Liver (tissue), 9 donors: ENCODE results near the gene TMTC1. TPM values are rescaled to one million over a fixed set of nuclear protein-coding genes. Genes with fewer than 3 reads are reported as not detected.

ENCODE experiments used
- DNase-seq: peaks from one replicate; pipeline ENCODE4 v3.0.0-alpha.2; 2017; ENCODE audit warnings: low spot score
- H3K27ac ChIP-seq, 2 donors: one replicate each; pipeline ENCODE4 v1.7.0; 2013; ENCODE audit warnings: inconsistent platforms in 2 of 2, low read length in 2 of 2, control low read depth in 1 of 2, low read depth in 1 of 2, mild to moderate bottlenecking in 1 of 2
- H3K27me3 ChIP-seq, 4 donors: one replicate each; pipeline versions ENCODE4 v1.6.1 to v1.7.0; 2013; ENCODE audit warnings: low read length in 3 of 4, inconsistent platforms in 1 of 4, mild to moderate bottlenecking in 1 of 4, moderate library complexity in 1 of 4; ENCODE audit not compliant: control insufficient read depth in 4 of 4, insufficient read depth in 4 of 4
- H3K36me3 ChIP-seq, 4 donors: one replicate each; pipeline versions ENCODE4 v1.6.1 to v1.7.0; 2013; ENCODE audit warnings: low read length in 3 of 4, mild to moderate bottlenecking in 3 of 4, low read depth in 1 of 4, moderate library complexity in 1 of 4; ENCODE audit not compliant: control insufficient read depth in 4 of 4, insufficient read depth in 3 of 4
- H3K4me1 ChIP-seq, 4 donors: one replicate each; pipeline versions ENCODE4 v1.6.1 to v1.7.0; 2013; ENCODE audit warnings: low read length in 3 of 4, mild to moderate bottlenecking in 3 of 4, moderate library complexity in 1 of 4; ENCODE audit not compliant: control insufficient read depth in 4 of 4, insufficient read depth in 4 of 4
- H3K4me3 ChIP-seq, 3 donors: one replicate each; pipeline versions ENCODE4 v1.6.1 to v1.7.0; 2013; ENCODE audit warnings: low read length in 3 of 3, control low read depth in 1 of 3, low read depth in 1 of 3, mild to moderate bottlenecking in 1 of 3
- H3K9ac ChIP-seq, 2 donors: one replicate each; pipeline ENCODE4 v1.7.0; 2013; ENCODE audit warnings: low read length in 2 of 2, mild to moderate bottlenecking in 2 of 2, moderate library complexity in 2 of 2, control low read depth in 1 of 2, low read depth in 1 of 2
- H3K9me3 ChIP-seq, 4 donors: one replicate each; pipeline versions ENCODE4 v1.6.1 to v1.7.0; 2013; ENCODE audit warnings: low read length in 3 of 4; ENCODE audit not compliant: control insufficient read depth in 4 of 4
- EGR1 ChIP-seq, 2 donors: IDR thresholded peaks; 2 replicates each; pipeline ENCODE4 v1.6.1; 2016 to 2018; ENCODE audit warnings: antibody characterized with exemption in 2 of 2, low read depth in 2 of 2
- FOXA1 ChIP-seq: IDR thresholded peaks from 2 replicates; pipeline ENCODE4 v1.6.1; 2016; ENCODE audit warnings: antibody characterized with exemption
- FOXA2 ChIP-seq: IDR thresholded peaks from 2 replicates; pipeline ENCODE4 v1.6.1; 2016; ENCODE audit warnings: antibody characterized with exemption
- GABPA ChIP-seq, 2 donors: IDR thresholded peaks in 1 of 2; conservative IDR thresholded peaks in 1 of 2; 2 replicates each; pipeline ENCODE4 v1.6.1; 2016; ENCODE audit warnings: antibody characterized with exemption in 2 of 2, mild to moderate bottlenecking in 1 of 2, moderate library complexity in 1 of 2
- HNF4A ChIP-seq, 2 donors: conservative IDR thresholded peaks; 2 replicates each; pipeline ENCODE4 v1.6.1; 2016; ENCODE audit warnings: antibody characterized with exemption in 2 of 2, mild to moderate bottlenecking in 2 of 2
- HNF4G ChIP-seq: IDR thresholded peaks from 2 replicates; pipeline ENCODE4 v1.6.1; 2016; ENCODE audit warnings: antibody characterized with exemption
- JUND ChIP-seq, 2 donors: IDR thresholded peaks; 2 replicates each; pipeline ENCODE4 v1.6.1; 2016; ENCODE audit warnings: antibody characterized with exemption in 2 of 2
- NR2F2 ChIP-seq: IDR thresholded peaks from 2 replicates; pipeline ENCODE4 v1.6.1; 2016; ENCODE audit warnings: antibody characterized with exemption
- RAD21 ChIP-seq, 2 donors: IDR thresholded peaks; 2 replicates each; pipeline ENCODE4 v1.6.1; 2016; ENCODE audit warnings: antibody characterized with exemption in 2 of 2, mild to moderate bottlenecking in 2 of 2
- RXRA ChIP-seq, 2 donors: IDR thresholded peaks; 2 replicates each; pipeline ENCODE4 v1.6.1; 2017 to 2018; ENCODE audit warnings: antibody characterized with exemption in 2 of 2, mild to moderate bottlenecking in 1 of 2
- SP1 ChIP-seq: IDR thresholded peaks from 2 replicates; pipeline ENCODE4 v1.6.1; 2018; ENCODE audit warnings: antibody characterized with exemption, mild to moderate bottlenecking
- TAF1 ChIP-seq: conservative IDR thresholded peaks from 2 replicates; pipeline ENCODE4 v1.6.1; 2016; ENCODE audit warnings: antibody characterized with exemption, mild to moderate bottlenecking
- YY1 ChIP-seq: IDR thresholded peaks from 2 replicates; pipeline ENCODE4 v1.6.1; 2016; ENCODE audit warnings: antibody characterized with exemption, mild to moderate bottlenecking
- WGBS: extraction: QIAGEN DNeasy Blood & Tissue Kit; methylation state at CpG from one replicate; pipeline ENCODE4 v1.1.7; 2013; 5-methylcytosine and 5-hydroxymethylcytosine counted together
- polyA plus RNA-seq, 2 donors: library from polyadenylated mRNA; stranded (reverse) in 1 of 2; unstranded in 1 of 2; fragments of 200-250 nt in 1 of 2; fragments of >200 nt in 1 of 2; fragmentation: Nextera tagmentation in 1 of 2; extraction: Ambion mirVana in 1 of 2; gene quantifications; one replicate each; pipeline versions ENCODE4 v1.2.1 to v1.2.3, GENCODE V29; 2013 to 2015
- total RNA-seq, 2 donors: library from RNA; depleted of rRNA; stranded (reverse); fragments of >200 nt; gene quantifications; one replicate each; pipeline ENCODE4 v1.2.3, GENCODE V29; 2014
- TF ChIP-seq, protein P1 (sequence below): IDR thresholded peaks from 2 replicates; pipeline ENCODE4 v1.6.1; 2016; ENCODE audit warnings: antibody characterized with exemption
- TF ChIP-seq, protein P2 (sequence below): IDR thresholded peaks from 2 replicates; pipeline ENCODE4 v1.6.1; 2016; ENCODE audit warnings: antibody characterized with exemption, mild to moderate bottlenecking
- TF ChIP-seq, protein P3 (sequence below): IDR thresholded peaks from 2 replicates; pipeline ENCODE4 v1.6.1; 2016; ENCODE audit warnings: antibody characterized with exemption
- TF ChIP-seq, protein P4 (sequence below): IDR thresholded peaks from 2 replicates; pipeline ENCODE4 v1.6.1; 2016; ENCODE audit warnings: antibody characterized with exemption
- TF ChIP-seq, protein P5 (sequence below): fragments of 150-350 bp; IDR thresholded peaks from 2 replicates; pipeline ENCODE4 v1.5.1; 2017; ENCODE audit warnings: improper control_type of control experiment, low read depth, low read length; ENCODE audit not compliant: missing input control
- donor health status: healthy.
- donor health status: healthy.
- donor health status: healthy.
- donor health status: healthy.
- donor health status: healthy.

The TMTC1 gene
- total and polyA plus RNA-seq, 4 donors, result 0.76 to 3.3 (median 2.1) TPM

DNA sequence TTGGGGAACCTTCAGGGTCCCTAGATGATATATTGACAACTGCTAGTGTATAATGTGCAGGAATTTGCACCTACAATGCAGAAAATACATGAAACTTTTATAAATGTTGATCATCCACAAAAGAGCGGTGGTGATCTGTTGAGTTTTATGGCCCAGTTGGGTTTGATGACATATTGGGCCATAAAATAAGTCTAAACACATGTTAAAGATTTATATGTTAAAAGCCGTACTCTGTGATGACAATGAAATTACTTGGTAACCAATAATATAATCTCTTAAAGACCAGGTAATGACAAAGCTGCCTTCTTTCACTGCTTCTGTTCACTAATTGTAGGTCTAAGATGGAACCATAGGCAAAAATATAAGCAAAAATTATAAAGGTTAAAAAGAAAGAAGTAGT is 61.6 kb downstream of the TMTC1 start:
- no peak for DNase-seq
- Histone ChIP-seq H3K27me3 (no peaks in the 10 kb centered on the region), H3K4me1 (no peaks in the 10 kb centered on the region), H3K27ac (no peak overlapping the region), H3K36me3 (peaks cover 0 to 1% (median 0%) of the 10 kb centered on the region in 4 donors), H3K9me3 (no peaks in the 10 kb centered on the region), H3K4me3 (no peak overlapping the region), H3K9ac (no peak overlapping the region)
- TF ChIP-seq FOXA2 (no peak), YY1 (no peak), GABPA (IDR thresholded peaks at IDR 0.05 in 1 of 2, conservative IDR thresholded peaks at IDR 0.05 in 1 of 2) (no peak), RXRA (IDR thresholded peaks at IDR 0.05) (no peak), TAF1 (no peak), JUND (IDR thresholded peaks at IDR 0.05) (no peak), EGR1 (IDR thresholded peaks at IDR 0.05; ENCODE audit: low read depth in 2 of 2) (no peak), HNF4G (no peak), SP1 (no peak), RAD21 (IDR thresholded peaks at IDR 0.05) (no peak), NR2F2 (no peak), FOXA1 (no peak), HNF4A (conservative IDR thresholded peaks at IDR 0.05) (no peak)
- TF ChIP-seq, protein P1, sequence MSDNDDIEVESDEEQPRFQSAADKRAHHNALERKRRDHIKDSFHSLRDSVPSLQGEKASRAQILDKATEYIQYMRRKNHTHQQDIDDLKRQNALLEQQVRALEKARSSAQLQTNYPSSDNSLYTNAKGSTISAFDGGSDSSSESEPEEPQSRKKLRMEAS, result no peak
- TF ChIP-seq, protein P2, sequence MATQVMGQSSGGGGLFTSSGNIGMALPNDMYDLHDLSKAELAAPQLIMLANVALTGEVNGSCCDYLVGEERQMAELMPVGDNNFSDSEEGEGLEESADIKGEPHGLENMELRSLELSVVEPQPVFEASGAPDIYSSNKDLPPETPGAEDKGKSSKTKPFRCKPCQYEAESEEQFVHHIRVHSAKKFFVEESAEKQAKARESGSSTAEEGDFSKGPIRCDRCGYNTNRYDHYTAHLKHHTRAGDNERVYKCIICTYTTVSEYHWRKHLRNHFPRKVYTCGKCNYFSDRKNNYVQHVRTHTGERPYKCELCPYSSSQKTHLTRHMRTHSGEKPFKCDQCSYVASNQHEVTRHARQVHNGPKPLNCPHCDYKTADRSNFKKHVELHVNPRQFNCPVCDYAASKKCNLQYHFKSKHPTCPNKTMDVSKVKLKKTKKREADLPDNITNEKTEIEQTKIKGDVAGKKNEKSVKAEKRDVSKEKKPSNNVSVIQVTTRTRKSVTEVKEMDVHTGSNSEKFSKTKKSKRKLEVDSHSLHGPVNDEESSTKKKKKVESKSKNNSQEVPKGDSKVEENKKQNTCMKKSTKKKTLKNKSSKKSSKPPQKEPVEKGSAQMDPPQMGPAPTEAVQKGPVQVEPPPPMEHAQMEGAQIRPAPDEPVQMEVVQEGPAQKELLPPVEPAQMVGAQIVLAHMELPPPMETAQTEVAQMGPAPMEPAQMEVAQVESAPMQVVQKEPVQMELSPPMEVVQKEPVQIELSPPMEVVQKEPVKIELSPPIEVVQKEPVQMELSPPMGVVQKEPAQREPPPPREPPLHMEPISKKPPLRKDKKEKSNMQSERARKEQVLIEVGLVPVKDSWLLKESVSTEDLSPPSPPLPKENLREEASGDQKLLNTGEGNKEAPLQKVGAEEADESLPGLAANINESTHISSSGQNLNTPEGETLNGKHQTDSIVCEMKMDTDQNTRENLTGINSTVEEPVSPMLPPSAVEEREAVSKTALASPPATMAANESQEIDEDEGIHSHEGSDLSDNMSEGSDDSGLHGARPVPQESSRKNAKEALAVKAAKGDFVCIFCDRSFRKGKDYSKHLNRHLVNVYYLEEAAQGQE, result no peak
- TF ChIP-seq, protein P3, sequence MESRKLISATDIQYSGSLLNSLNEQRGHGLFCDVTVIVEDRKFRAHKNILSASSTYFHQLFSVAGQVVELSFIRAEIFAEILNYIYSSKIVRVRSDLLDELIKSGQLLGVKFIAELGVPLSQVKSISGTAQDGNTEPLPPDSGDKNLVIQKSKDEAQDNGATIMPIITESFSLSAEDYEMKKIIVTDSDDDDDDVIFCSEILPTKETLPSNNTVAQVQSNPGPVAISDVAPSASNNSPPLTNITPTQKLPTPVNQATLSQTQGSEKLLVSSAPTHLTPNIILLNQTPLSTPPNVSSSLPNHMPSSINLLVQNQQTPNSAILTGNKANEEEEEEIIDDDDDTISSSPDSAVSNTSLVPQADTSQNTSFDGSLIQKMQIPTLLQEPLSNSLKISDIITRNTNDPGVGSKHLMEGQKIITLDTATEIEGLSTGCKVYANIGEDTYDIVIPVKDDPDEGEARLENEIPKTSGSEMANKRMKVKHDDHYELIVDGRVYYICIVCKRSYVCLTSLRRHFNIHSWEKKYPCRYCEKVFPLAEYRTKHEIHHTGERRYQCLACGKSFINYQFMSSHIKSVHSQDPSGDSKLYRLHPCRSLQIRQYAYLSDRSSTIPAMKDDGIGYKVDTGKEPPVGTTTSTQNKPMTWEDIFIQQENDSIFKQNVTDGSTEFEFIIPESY, result no peak
- TF ChIP-seq, protein P4, sequence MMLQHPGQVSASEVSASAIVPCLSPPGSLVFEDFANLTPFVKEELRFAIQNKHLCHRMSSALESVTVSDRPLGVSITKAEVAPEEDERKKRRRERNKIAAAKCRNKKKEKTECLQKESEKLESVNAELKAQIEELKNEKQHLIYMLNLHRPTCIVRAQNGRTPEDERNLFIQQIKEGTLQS, result no peak
- TF ChIP-seq, protein P5, sequence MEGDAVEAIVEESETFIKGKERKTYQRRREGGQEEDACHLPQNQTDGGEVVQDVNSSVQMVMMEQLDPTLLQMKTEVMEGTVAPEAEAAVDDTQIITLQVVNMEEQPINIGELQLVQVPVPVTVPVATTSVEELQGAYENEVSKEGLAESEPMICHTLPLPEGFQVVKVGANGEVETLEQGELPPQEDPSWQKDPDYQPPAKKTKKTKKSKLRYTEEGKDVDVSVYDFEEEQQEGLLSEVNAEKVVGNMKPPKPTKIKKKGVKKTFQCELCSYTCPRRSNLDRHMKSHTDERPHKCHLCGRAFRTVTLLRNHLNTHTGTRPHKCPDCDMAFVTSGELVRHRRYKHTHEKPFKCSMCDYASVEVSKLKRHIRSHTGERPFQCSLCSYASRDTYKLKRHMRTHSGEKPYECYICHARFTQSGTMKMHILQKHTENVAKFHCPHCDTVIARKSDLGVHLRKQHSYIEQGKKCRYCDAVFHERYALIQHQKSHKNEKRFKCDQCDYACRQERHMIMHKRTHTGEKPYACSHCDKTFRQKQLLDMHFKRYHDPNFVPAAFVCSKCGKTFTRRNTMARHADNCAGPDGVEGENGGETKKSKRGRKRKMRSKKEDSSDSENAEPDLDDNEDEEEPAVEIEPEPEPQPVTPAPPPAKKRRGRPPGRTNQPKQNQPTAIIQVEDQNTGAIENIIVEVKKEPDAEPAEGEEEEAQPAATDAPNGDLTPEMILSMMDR, result no peak
- WGBS, result 91% methylated on average over 2 of the region's 2 CpGs
